Type B pancreatic cell (in vitro differentiated cells): ENCODE measurements around the gene DNAJC24. TPM values are rescaled to one million over a fixed set of nuclear protein-coding genes. Genes with fewer than 3 reads are reported as not detected.

Source experiments
- DNase-seq: peaks from one replicate; pipeline ENCODE4 v3.0.0; 2021; ENCODE audit warnings: mixed read lengths; ENCODE audit not compliant: unreplicated experiment; ENCODE audit errors: extremely low spot score
- H3K27ac Mint-ChIP-seq: 2 replicates; pipeline ENCODE4 v1.8.0; 2021; ENCODE audit warnings: mild to moderate bottlenecking, mixed read lengths
- H3K27me3 Mint-ChIP-seq: 2 replicates; pipeline ENCODE4 v1.8.0; 2021; ENCODE audit warnings: mixed read lengths
- H3K36me3 Mint-ChIP-seq: 2 replicates; pipeline ENCODE4 v1.8.0; 2021; ENCODE audit warnings: mixed read lengths
- H3K4me1 Mint-ChIP-seq: one replicate; pipeline ENCODE4 v1.8.0; 2021; ENCODE audit warnings: mixed read lengths; ENCODE audit not compliant: unreplicated experiment
- H3K4me3 Mint-ChIP-seq: 2 replicates; pipeline ENCODE4 v1.8.0; 2021; ENCODE audit warnings: mild to moderate bottlenecking, mixed read lengths
- H3K9me3 Mint-ChIP-seq: 2 replicates; pipeline ENCODE4 v1.8.0; 2021; ENCODE audit warnings: mixed read lengths
- CTCF ChIP-seq: fragments of 200-600 bp; sonication (generic); conservative IDR thresholded peaks from 2 replicates; pipeline ENCODE4 v1.5.0; 2021; ENCODE audit warnings: antibody characterized with exemption, mild to moderate bottlenecking
- total RNA-seq: library from RNA; stranded (reverse); gene quantifications from 2 replicates; pipeline ENCODE4 v1.2.1, GENCODE V29; 2021; ENCODE audit warnings: low replicate concordance

The DNAJC24 gene
- total RNA-seq, 1 donor from 2014 or later: 21.3 TPM

- H3K27ac Mint-ChIP-seq: no peak overlapping the region
- no peak overlapping the region for H3K4me3 Mint-ChIP-seq
- no peak for TF ChIP-seq CTCF
- H3K27me3 Mint-ChIP-seq: no peaks in the 10 kb centered on the region
- H3K36me3 Mint-ChIP-seq: peaks cover 46% of the 10 kb centered on the region
- no peak for DNase-seq
- no peaks in the 10 kb centered on the region for H3K4me1 Mint-ChIP-seq
- peaks cover 17% of the 10 kb centered on the region for H3K9me3 Mint-ChIP-seq
Observed at GRCh38 chr11:31464436-31464835, 94.8 kb downstream of the DNAJC24 start.

GRCh38 chr11:31474083-31474482 is 104.4 kb downstream of the DNAJC24 start:
- DNase-seq: no peak
- Mint-ChIP-seq H3K36me3 (peaks cover 12% of the 10 kb centered on the region), H3K4me1 (no peaks in the 10 kb centered on the region), H3K9me3 (peaks cover 3% of the 10 kb centered on the region), H3K27me3 (no peaks in the 10 kb centered on the region), H3K27ac (no peak overlapping the region), H3K4me3 (no peak overlapping the region)
- TF ChIP-seq CTCF: no peak

- no peaks in the 10 kb centered on the region for H3K36me3 Mint-ChIP-seq
- no peaks in the 10 kb centered on the region for H3K4me1 Mint-ChIP-seq
- no peaks in the 10 kb centered on the region for H3K9me3 Mint-ChIP-seq
- H3K27ac Mint-ChIP-seq: no peak overlapping the region
- H3K27me3 Mint-ChIP-seq: no peaks in the 10 kb centered on the region
- TF ChIP-seq CTCF: no peak
- no peak overlapping the region for H3K4me3 Mint-ChIP-seq
- no peak for DNase-seq
Observed at GRCh38 chr11:31477528-31478222, 108.0 kb downstream of the DNAJC24 start.

- no peak for DNase-seq
- TF ChIP-seq CTCF: no peak
- Mint-ChIP-seq H3K4me1 (no peaks in the 10 kb centered on the region), H3K4me3 (no peak overlapping the region), H3K9me3 (no peaks in the 10 kb centered on the region), H3K36me3 (no peaks in the 10 kb centered on the region), H3K27me3 (no peaks in the 10 kb centered on the region), H3K27ac (no peak overlapping the region)
Observed at GRCh38 chr11:31478223-31478590, 108.5 kb downstream of the DNAJC24 start.

GRCh38 chr11:31479066-31479465 is 109.4 kb downstream of the DNAJC24 start:
- Mint-ChIP-seq H3K27me3 (no peaks in the 10 kb centered on the region), H3K9me3 (no peaks in the 10 kb centered on the region)
- no peak for TF ChIP-seq CTCF

More at GRCh38 chr11:31479066-31479465, 109.4 kb downstream of the DNAJC24 start:
- Mint-ChIP-seq H3K4me1 (no peaks in the 10 kb centered on the region), H3K36me3 (no peaks in the 10 kb centered on the region), H3K4me3 (no peak overlapping the region), H3K27ac (no peak overlapping the region)
- DNase-seq: no peak
